Upper lobe of right lung (tissue), 1 donor: ENCODE measurements around the gene CRIP3. TPM values are rescaled to one million over a fixed set of nuclear protein-coding genes. Genes with fewer than 3 reads are reported as not detected.

Source experiments
- ATAC-seq: fragments of 200-7000 bp; cut with Tn5 transposase; one replicate; pipeline ENCODE4 v1.9.1; 2020; ENCODE audit warnings: mild to moderate bottlenecking, moderate library complexity
- DNase-seq: peaks from one replicate; pipeline ENCODE4 v3.0.0-alpha.2; 2020
- H3K27ac ChIP-seq: fragments of 200-600 bp; one replicate; pipeline ENCODE4 v1.8.0; 2022
- H3K27me3 ChIP-seq: fragments of 200-600 bp; one replicate; pipeline ENCODE4 v1.8.0; 2022; ENCODE audit warnings: mild to moderate bottlenecking
- H3K36me3 ChIP-seq: fragments of 200-600 bp; one replicate; pipeline ENCODE4 v1.8.0; 2022
- H3K4me1 ChIP-seq: fragments of 200-600 bp; one replicate; pipeline ENCODE4 v1.8.0; 2022
- H3K4me3 ChIP-seq: fragments of 200-600 bp; one replicate; pipeline ENCODE4 v1.8.0; 2022; ENCODE audit warnings: mild to moderate bottlenecking
- H3K9me3 ChIP-seq: fragments of 200-600 bp; one replicate; pipeline ENCODE4 v1.8.0; 2022
- CTCF ChIP-seq: fragments of 200-600 bp; IDR thresholded peaks from one replicate; pipeline ENCODE4 v1.8.0; 2022; ENCODE audit warnings: antibody characterized with exemption
- intact Hi-C: fragments of 100-400 bp; cut with DNase I; formaldehyde crosslinking; loops from one replicate; pipeline ENCODE4 v1.11.0; 2022
- total RNA-seq: library from RNA; stranded (reverse); fragmentation: NEBNext Ultra II Directional; extraction: Animal tissue kit (Norgen Biotek cat#: 25700); gene quantifications from one replicate; pipeline ENCODE4 v1.2.1, GENCODE V29; 2021
- donor health status: DM: no; HTN: yes; CAD: no; lungs with severe emphysema.

The CRIP3 gene
- total RNA-seq, 1 donor from 2014 or later, result 0.90 TPM

GRCh38 chr6:43295456-43295855 lies 13.2 kb downstream of the CRIP3 start:
- Histone ChIP-seq H3K27ac (no peak overlapping the region), H3K27me3 (peaks cover 10% of the 10 kb centered on the region), H3K36me3 (no peaks in the 10 kb centered on the region), H3K4me3 (no peak overlapping the region), H3K9me3 (no peaks in the 10 kb centered on the region), H3K4me1 (no peaks in the 10 kb centered on the region)
- DNase-seq, result no peak
- no peak for ATAC-seq
- no peak for TF ChIP-seq CTCF
- intact Hi-C loops, result no loop called here

GRCh38 chr6:43294536-43294935 lies 14.1 kb downstream of the CRIP3 start:
- intact Hi-C loops, result no loop called here
- Histone ChIP-seq H3K4me1 (no peaks in the 10 kb centered on the region), H3K36me3 (no peaks in the 10 kb centered on the region), H3K4me3 (no peak overlapping the region), H3K27ac (no peak overlapping the region), H3K9me3 (no peaks in the 10 kb centered on the region), H3K27me3 (peaks cover 6% of the 10 kb centered on the region)
- ATAC-seq (no peak), DNase-seq (no peak)
- no peak for TF ChIP-seq CTCF

DNA sequence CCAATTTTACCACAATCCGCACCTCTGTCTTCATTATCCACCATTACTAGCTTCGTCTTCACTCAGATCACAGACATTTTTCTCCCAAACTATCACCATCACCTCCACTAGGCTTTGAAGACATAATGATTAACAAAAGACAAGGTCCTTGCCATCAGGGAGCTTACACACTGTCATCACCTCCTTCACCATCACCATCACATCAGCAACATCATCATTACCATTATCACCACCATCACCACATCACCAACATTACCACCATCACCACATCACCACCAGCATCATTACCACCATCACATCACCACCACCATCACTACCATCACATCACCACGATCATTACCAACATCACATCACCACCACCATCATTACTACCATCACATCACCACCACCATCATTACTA lies 14.9 kb downstream of the CRIP3 start:
- no peaks in the 10 kb centered on the region for H3K4me1 ChIP-seq
- intact Hi-C loops, result no loop called here
- ATAC-seq (no peak), DNase-seq (no peak)
- no peaks in the 10 kb centered on the region for H3K36me3 ChIP-seq
- H3K27ac ChIP-seq, result no peak overlapping the region
- no peak overlapping the region for H3K4me3 ChIP-seq
- no peaks in the 10 kb centered on the region for H3K27me3 ChIP-seq
- no peaks in the 10 kb centered on the region for H3K9me3 ChIP-seq
- no peak for TF ChIP-seq CTCF

DNA sequence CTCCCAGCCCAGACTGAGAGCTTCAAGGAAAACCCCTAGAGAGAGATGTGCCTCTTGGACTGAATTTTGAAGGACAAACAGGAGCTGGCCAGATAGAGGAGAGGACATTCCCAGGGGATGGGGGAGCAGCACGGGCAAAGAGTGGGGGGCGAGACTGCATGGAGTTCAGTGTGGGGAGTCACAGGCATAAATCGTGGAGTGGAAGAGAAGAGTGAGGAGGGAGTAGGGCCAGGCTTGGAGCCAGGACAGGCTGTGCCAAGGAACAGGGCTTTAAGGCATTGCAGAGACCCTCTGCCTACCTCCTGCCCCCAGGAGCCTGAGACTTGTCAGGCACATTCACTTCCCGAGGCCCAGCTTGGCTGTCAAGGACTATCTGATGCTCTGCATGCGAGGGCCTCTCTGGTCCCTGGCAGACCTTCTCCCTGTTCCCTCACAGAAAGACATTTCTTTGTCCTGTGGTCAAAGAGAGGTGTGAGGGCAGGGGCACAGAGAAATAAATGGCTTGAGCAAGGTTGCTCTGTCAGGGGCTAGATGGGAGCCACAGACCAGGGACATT lies 15.8 kb downstream of the CRIP3 start:
- H3K9me3 ChIP-seq, result no peaks in the 10 kb centered on the region
- DNase-seq (peak; percentile 25), ATAC-seq (no peak)
- H3K4me3 ChIP-seq, result no peak overlapping the region
- no peaks in the 10 kb centered on the region for H3K36me3 ChIP-seq
- intact Hi-C loops, result no loop called here
- no peaks in the 10 kb centered on the region for H3K27me3 ChIP-seq
- no peak overlapping the region for H3K27ac ChIP-seq
- no peaks in the 10 kb centered on the region for H3K4me1 ChIP-seq
- no peak for TF ChIP-seq CTCF

- no peaks in the 10 kb centered on the region for H3K4me1 ChIP-seq
- no peak for TF ChIP-seq CTCF
- no peak overlapping the region for H3K27ac ChIP-seq
- no peak overlapping the region for H3K4me3 ChIP-seq
- DNase-seq, result peak; percentile 10
- no peaks in the 10 kb centered on the region for H3K36me3 ChIP-seq
- no peaks in the 10 kb centered on the region for H3K9me3 ChIP-seq
- no peaks in the 10 kb centered on the region for H3K27me3 ChIP-seq
- intact Hi-C loops, result no loop called here
- no peak for ATAC-seq
Measured at GRCh38 chr6:43292341-43292740, 16.3 kb downstream of the CRIP3 start.

GRCh38 chr6:43291708-43292107 lies 16.9 kb downstream of the CRIP3 start:
- TF ChIP-seq CTCF, result no peak
- ATAC-seq (no peak), DNase-seq (no peak)
- intact Hi-C loops, result no loop called here
- no peak overlapping the region for H3K27ac ChIP-seq
- no peak overlapping the region for H3K4me3 ChIP-seq
- H3K9me3 ChIP-seq, result no peaks in the 10 kb centered on the region
- H3K4me1 ChIP-seq, result no peaks in the 10 kb centered on the region
- H3K27me3 ChIP-seq, result no peaks in the 10 kb centered on the region
- no peaks in the 10 kb centered on the region for H3K36me3 ChIP-seq
